HepG2 (cell line): ENCODE results near the gene PDLIM7. TPM values are rescaled to one million over a fixed set of nuclear protein-coding genes. Genes with fewer than 3 reads are reported as not detected.

Experiments
- ATF3 ChIP-seq: sonication (generic); formaldehyde crosslinking; IDR thresholded peaks from 2 replicates; pipeline ENCODE4 v1.4.0; 2020; ENCODE audit warnings: missing genetic modification reagents
- FOXM1 ChIP-seq: sonication (generic); formaldehyde crosslinking; IDR thresholded peaks from 2 replicates; pipeline ENCODE4 v1.5.0; 2020; ENCODE audit warnings: missing genetic modification reagents
- GATAD1 ChIP-seq: IDR thresholded peaks from 2 replicates; pipeline ENCODE4 v1.6.1; 2016; ENCODE audit warnings: missing genetic modification reagents, missing compliant biosample characterization
- GLI4 ChIP-seq: sonication (generic); formaldehyde crosslinking; IDR thresholded peaks from 2 replicates; pipeline ENCODE4 v1.5.1; 2020; ENCODE audit warnings: missing genetic modification reagents, mild to moderate bottlenecking, moderate library complexity, borderline replicate concordance
- GMEB2 ChIP-seq: IDR thresholded peaks from 2 replicates; pipeline ENCODE4 v1.6.1; 2016; ENCODE audit warnings: missing biosample characterization, missing genetic modification reagents, low read depth
- IRX3 ChIP-seq: sonication (generic); formaldehyde crosslinking; IDR thresholded peaks from 2 replicates; pipeline ENCODE4 v1.8.1; 2023; ENCODE audit warnings: mild to moderate bottlenecking, low read depth, missing genetic modification reagents, borderline replicate concordance
- MED8 ChIP-seq: sonication (generic); formaldehyde crosslinking; IDR thresholded peaks from 2 replicates; pipeline ENCODE4 v1.8.1; 2023; ENCODE audit warnings: mild to moderate bottlenecking, missing genetic modification reagents; ENCODE audit not compliant: insufficient replicate concordance
- MEIS1 ChIP-seq: sonication (generic); formaldehyde crosslinking; IDR thresholded peaks from 2 replicates; pipeline ENCODE4 v1.9.0; 2021; ENCODE audit warnings: mild to moderate bottlenecking, missing genetic modification reagents, moderate library complexity, borderline replicate concordance
- MTA1 ChIP-seq: sonication (generic); formaldehyde crosslinking; IDR thresholded peaks from 2 replicates; pipeline ENCODE4 v1.4.0; 2020; ENCODE audit warnings: missing genetic modification reagents, mild to moderate bottlenecking, borderline replicate concordance
- MXD4 ChIP-seq: IDR thresholded peaks from 2 replicates; pipeline ENCODE4 v1.6.1; 2016; ENCODE audit warnings: mild to moderate bottlenecking, missing biosample characterization, missing genetic modification reagents
- PHF21A ChIP-seq: sonication (generic); formaldehyde crosslinking; IDR thresholded peaks from 2 replicates; pipeline ENCODE4 v1.5.0; 2020; ENCODE audit warnings: mild to moderate bottlenecking, missing genetic modification reagents
- PHF5A ChIP-seq: IDR thresholded peaks from one replicate; pipeline ENCODE4 v1.6.1; 2018; ENCODE audit warnings: low read depth, missing genetic modification reagents; ENCODE audit not compliant: unreplicated experiment
- PRDM15 ChIP-seq: sonication (generic); formaldehyde crosslinking; IDR thresholded peaks from 2 replicates; pipeline ENCODE4 v1.4.0; 2020; ENCODE audit warnings: missing genetic modification reagents
- PRPF4 ChIP-seq: fragments of 200-400 bp; formaldehyde crosslinking; IDR thresholded peaks from 2 replicates; pipeline ENCODE4 v1.6.1; 2016; ENCODE audit warnings: low read length, low read depth; ENCODE audit not compliant: poor library complexity, severe bottlenecking
- TBL1XR1 ChIP-seq: fragments of 150-350 bp; IDR thresholded peaks from 2 replicates; pipeline ENCODE4 v1.6.1; 2014; ENCODE audit warnings: borderline replicate concordance, low read length; ENCODE audit not compliant: partially characterized antibody
- TFAP4 ChIP-seq: sonication (generic); IDR thresholded peaks from 2 replicates; pipeline ENCODE4 v1.6.1; 2016; ENCODE audit warnings: low read depth, borderline replicate concordance
- ZNF350 ChIP-seq: sonication (generic); formaldehyde crosslinking; IDR thresholded peaks from 2 replicates; pipeline ENCODE4 v1.4.0; 2020; ENCODE audit warnings: mild to moderate bottlenecking, low read depth, missing genetic modification reagents, borderline replicate concordance
- ZNF670 ChIP-seq: sonication (generic); formaldehyde crosslinking; IDR thresholded peaks from 2 replicates; pipeline ENCODE4 v1.8.0; 2022; ENCODE audit warnings: mild to moderate bottlenecking, missing genetic modification reagents, borderline replicate concordance
- ZNF772 ChIP-seq: sonication (generic); formaldehyde crosslinking; IDR thresholded peaks from 2 replicates; pipeline ENCODE4 v1.5.0; 2020; ENCODE audit warnings: mild to moderate bottlenecking, missing genetic modification reagents
- polyA plus RNA-seq, 8 experiments: library from polyadenylated mRNA; depleted of rRNA in 3 of 8; stranded (reverse) in 7 of 8; unstranded in 1 of 8; fragments of >200 nt; fragmentation: Illumina TruSeq in 4 of 8; extraction: Trizol in 4 of 8; gene quantifications; 2 replicates each; pipeline versions ENCODE4 v1.2.1 to v1.2.3, GENCODE V29; 2011 to 2016; ENCODE audit warnings: low read depth in 4 of 8, missing spikeins in 1 of 8, mixed read lengths in 1 of 8; ENCODE audit not compliant: insufficient read depth in 1 of 8
- total RNA-seq, 5 experiments: library from RNA; depleted of rRNA; stranded (reverse); fragments of >200 nt; fragmentation: Illumina TruSeq; extraction: Trizol; gene quantifications; 2 replicates each; pipeline ENCODE4 v1.2.3, GENCODE V29; 2016; ENCODE audit warnings: low read depth in 1 of 5
- TF ChIP-seq, protein P1 (sequence below): sonication (generic); formaldehyde crosslinking; IDR thresholded peaks from 2 replicates; pipeline ENCODE4 v1.9.0; 2021; ENCODE audit warnings: missing genetic modification reagents, mild to moderate bottlenecking, borderline replicate concordance

Gene PDLIM7
- total and polyA plus RNA-seq, 2 of the 13 experiments (the other 11 are each of a cell fraction or from before 2014, with no cell fraction given), result 21.1 to 31.3 TPM

DNA sequence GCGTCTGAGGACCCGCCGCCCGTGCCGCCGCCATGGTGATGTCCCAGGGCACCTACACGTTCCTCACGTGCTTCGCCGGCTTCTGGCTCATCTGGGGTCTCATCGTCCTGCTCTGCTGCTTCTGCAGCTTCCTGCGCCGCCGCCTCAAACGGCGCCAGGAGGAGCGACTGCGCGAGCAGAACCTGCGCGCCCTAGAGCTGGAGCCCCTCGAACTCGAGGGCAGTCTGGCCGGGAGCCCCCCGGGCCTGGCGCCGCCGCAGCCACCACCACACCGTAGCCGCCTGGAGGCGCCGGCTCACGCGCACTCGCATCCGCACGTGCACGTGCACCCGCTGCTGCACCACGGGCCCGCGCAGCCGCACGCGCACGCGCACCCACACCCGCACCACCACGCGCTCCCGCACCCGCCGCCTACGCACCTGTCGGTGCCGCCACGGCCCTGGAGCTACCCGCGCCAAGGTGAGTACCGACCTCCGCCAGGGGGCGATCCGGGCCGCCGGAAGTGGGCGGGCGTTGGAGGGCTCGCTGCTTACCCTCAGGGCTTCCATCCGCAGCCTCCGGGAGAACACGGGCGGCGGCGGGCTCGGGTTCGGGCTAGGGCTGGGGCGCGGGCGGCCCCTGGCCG, 42.3 kb downstream of the PDLIM7 start (continued):
- TF ChIP-seq ZNF350 (CRISPR knock-in tag) (peak; percentile 37; the same call in 1 of the 2 replicates), ZNF772 (CRISPR knock-in tag) (no peak; the same call in 1 of the 2 replicates), TBL1XR1 (no peak), MXD4 (CRISPR knock-in tag) (no peak; the same call in 1 of the 2 replicates), GLI4 (CRISPR knock-in tag) (peak; percentile 73; the same call in 1 of the 2 replicates), MED8 (peak; percentile 90), IRX3 (peak; percentile 67; the same call in 1 of the 2 replicates), FOXM1 (CRISPR knock-in tag) (no peak), GMEB2 (no peak), ATF3 (CRISPR knock-in tag) (no peak), MTA1 (CRISPR knock-in tag) (peak; percentile 60), MEIS1 (no peak), PHF5A (peak; percentile 79), GATAD1 (no peak), PRDM15 (no peak), PHF21A (CRISPR knock-in tag) (peak; percentile 65), TFAP4 (no peak), PRPF4 (no peak), ZNF670 (peak; percentile 20; the same call in 1 of the 2 replicates)
- TF ChIP-seq, protein P1, sequence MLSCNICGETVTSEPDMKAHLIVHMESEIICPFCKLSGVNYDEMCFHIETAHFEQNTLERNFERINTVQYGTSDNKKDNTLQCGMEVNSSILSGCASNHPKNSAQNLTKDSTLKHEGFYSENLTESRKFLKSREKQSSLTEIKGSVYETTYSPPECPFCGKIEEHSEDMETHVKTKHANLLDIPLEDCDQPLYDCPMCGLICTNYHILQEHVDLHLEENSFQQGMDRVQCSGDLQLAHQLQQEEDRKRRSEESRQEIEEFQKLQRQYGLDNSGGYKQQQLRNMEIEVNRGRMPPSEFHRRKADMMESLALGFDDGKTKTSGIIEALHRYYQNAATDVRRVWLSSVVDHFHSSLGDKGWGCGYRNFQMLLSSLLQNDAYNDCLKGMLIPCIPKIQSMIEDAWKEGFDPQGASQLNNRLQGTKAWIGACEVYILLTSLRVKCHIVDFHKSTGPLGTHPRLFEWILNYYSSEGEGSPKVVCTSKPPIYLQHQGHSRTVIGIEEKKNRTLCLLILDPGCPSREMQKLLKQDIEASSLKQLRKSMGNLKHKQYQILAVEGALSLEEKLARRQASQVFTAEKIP, result no peak
